ENCODE measurements around the gene ORM2.
"Not testable (repeated sequence)": the region's sequence is repeated elsewhere in the genome, so short reads cannot be mapped to it uniquely, and the experiment has no call there.

Gene ORM2

DNA sequence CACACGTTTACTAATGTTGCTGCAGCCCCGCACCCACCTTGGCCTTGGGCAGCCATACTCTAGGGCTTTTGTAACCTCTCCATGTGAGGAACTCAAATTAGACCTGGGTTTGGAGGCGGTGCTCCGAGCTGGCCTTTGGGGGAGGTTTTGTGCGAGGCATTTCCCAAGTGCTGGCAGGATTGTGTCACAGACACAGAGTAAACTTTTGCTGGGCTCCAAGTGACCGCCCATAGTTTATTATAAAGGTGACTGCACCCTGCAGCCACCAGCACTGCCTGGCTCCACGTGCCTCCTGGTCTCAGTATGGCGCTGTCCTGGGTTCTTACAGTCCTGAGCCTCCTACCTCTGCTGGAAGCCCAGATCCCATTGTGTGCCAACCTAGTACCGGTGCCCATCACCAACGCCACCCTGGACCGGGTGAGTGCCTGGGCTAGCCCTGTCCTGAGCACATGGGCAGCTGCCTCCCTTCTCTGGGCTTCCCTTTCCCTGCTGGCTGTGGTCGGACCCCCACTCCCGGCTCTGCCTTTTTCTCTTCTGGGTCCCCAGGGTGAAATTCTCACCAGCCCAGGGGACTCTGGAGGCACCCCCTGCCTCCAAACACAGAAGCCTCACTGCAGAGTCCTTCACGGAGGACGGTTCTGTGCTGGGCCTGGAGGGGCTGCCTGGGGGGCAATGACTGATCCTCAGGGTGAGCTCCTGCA, 6.7 kb upstream of the ORM2 start, which contains the start of gene ORM1:
Gene ORM1 (plus strand): TSS at position 268 of the 701 bp plus-strand sequence. CDS start 36 bp downstream, at position 304.
- not testable (repeated sequence) for H3K27me3 ChIP-seq (ENCODE audit: control insufficient read depth, insufficient read depth, low read length, poor library complexity, severe bottlenecking); H3K36me3 ChIP-seq (ENCODE audit: control insufficient read depth, insufficient read depth, low read length)
- 61 to 69% methylated on average over 3 to 4 of the region's 15 CpGs for WGBS, 2 experiments

DNA sequence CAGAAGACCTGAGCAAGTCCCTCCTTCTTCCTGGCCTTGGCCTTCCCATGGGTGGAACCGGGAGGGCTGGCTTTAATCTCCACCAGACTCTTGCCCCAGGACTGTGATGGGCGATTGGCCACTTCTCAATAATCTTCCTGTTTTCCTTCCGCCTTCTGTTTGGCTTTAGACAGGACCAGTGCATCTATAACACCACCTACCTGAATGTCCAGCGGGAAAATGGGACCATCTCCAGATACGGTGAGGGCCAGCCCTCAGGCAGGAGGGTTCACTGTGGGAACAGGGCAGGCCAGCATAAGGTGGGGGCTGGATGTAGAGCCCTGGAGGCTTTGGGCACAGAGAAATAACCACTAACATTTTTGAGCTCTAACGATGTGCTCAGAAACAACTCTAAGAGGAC, 5.8 kb upstream of the ORM2 start:
- not testable (repeated sequence) for H3K9me3 ChIP-seq (ENCODE audit: control insufficient read depth, low read length); H3K4me3 ChIP-seq (ENCODE audit: insufficient read depth, low read depth, low read length); H3K27ac ChIP-seq (ENCODE audit: insufficient read depth, low read depth, low read length, poor library complexity, severe bottlenecking); H3K4me1 ChIP-seq (ENCODE audit: control insufficient read depth, insufficient read depth, low read length); H3K27me3 ChIP-seq (ENCODE audit: control insufficient read depth, insufficient read depth, low read length, poor library complexity, severe bottlenecking); H3K36me3 ChIP-seq (ENCODE audit: control insufficient read depth, insufficient read depth, low read length)
- WGBS, 2 experiments: 91 to 93% methylated on average over 6 of the region's 6 CpGs

More for the DNA sequence above, 6.7 kb upstream of the ORM2 start, which contains the start of gene ORM1:
- not testable (repeated sequence) for H3K27ac ChIP-seq (ENCODE audit: insufficient read depth, low read depth, low read length, poor library complexity, severe bottlenecking); H3K9me3 ChIP-seq (ENCODE audit: control insufficient read depth, low read length); H3K4me1 ChIP-seq (ENCODE audit: control insufficient read depth, insufficient read depth, low read length); H3K4me3 ChIP-seq (ENCODE audit: insufficient read depth, low read depth, low read length)

DNA sequence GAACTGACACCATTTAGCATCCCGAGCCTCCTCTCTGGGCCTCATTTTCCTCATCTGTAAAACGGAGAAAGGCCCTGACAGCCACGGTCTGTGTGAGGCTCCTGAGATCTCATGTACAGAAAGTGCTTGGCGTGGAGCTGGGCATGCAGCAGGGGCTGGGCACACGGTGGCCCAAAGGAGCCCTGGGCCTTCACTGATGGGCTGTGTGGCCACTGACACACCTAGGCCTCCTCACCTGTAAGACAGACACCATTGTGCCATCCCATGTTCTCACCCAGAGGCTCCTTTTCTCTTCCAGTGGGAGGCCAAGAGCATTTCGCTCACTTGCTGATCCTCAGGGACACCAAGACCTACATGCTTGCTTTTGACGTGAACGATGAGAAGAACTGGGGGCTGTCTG, 5.2 kb upstream of the ORM2 start:
- no peaks in the 10 kb centered on the region for H3K27me3 ChIP-seq (ENCODE audit: control insufficient read depth, insufficient read depth, low read length, poor library complexity, severe bottlenecking)
- H3K27ac ChIP-seq (ENCODE audit: insufficient read depth, low read depth, low read length, poor library complexity, severe bottlenecking): no peak overlapping the region
- H3K36me3 ChIP-seq (ENCODE audit: control insufficient read depth, insufficient read depth, low read length): no peaks in the 10 kb centered on the region
- no peak overlapping the region for H3K4me3 ChIP-seq (ENCODE audit: insufficient read depth, low read depth, low read length)
- WGBS, 2 experiments: 90 to 92% methylated on average over 8 of the region's 8 CpGs
- no peaks in the 10 kb centered on the region for H3K9me3 ChIP-seq (ENCODE audit: control insufficient read depth, low read length)
- H3K4me1 ChIP-seq (ENCODE audit: control insufficient read depth, insufficient read depth, low read length): no peaks in the 10 kb centered on the region

DNA sequence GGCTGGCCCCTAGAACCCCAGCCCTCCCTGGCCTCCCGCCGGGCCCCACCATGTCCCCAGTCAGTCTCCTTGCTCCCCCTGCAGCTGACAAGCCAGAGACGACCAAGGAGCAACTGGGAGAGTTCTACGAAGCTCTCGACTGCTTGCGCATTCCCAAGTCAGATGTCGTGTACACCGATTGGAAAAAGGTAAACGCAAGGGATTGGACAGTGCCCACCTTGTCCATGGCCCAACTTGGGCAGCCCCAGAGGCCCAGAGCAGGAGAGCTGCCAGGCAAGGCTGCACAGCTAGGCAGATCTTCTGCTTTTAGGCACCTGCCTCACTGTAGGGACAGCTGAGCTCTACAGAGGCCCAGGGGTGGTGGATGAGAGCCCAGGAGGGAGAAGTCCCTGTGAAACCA, 4.7 kb upstream of the ORM2 start:
- WGBS, 2 experiments: 86 to 88% methylated on average over 7 of the region's 9 CpGs
- not testable (repeated sequence) for H3K4me3 ChIP-seq (ENCODE audit: insufficient read depth, low read depth, low read length); H3K9me3 ChIP-seq (ENCODE audit: control insufficient read depth, low read length); H3K27ac ChIP-seq (ENCODE audit: insufficient read depth, low read depth, low read length, poor library complexity, severe bottlenecking); H3K27me3 ChIP-seq (ENCODE audit: control insufficient read depth, insufficient read depth, low read length, poor library complexity, severe bottlenecking); H3K36me3 ChIP-seq (ENCODE audit: control insufficient read depth, insufficient read depth, low read length); H3K4me1 ChIP-seq (ENCODE audit: control insufficient read depth, insufficient read depth, low read length)

DNA sequence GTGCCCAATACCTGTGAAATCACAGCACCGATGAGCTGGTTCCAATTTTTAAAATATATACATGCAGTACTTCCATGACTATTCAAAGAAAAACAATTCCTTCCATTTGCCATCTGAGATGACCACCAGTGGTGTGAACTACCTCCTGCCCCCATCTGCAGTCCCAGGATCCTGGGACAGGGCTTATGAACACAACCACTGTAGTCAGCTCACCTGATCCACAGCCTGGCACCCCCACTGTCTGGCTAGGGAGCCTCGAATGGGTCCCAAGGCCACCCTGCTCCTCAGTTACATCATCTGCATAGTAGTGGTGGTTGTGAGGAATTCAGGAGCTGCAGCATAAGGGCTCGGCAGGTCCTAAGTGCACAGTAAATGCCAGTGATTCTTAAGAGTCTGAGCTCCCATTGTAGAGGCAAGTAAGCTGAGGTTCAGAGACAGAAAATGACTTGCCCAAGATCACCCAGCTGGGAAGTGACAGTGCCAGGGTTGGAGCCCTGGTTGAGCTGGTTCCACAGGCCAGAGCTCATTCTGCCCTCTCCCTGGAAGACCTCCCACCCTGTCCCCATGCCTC, 3.9 kb upstream of the ORM2 start:
- 90 to 95% methylated on average over 2 to 3 of the region's 3 CpGs for WGBS, 2 experiments
- not testable (repeated sequence) for H3K9me3 ChIP-seq (ENCODE audit: control insufficient read depth, low read length); H3K36me3 ChIP-seq (ENCODE audit: control insufficient read depth, insufficient read depth, low read length); H3K27ac ChIP-seq (ENCODE audit: insufficient read depth, low read depth, low read length, poor library complexity, severe bottlenecking); H3K4me3 ChIP-seq (ENCODE audit: insufficient read depth, low read depth, low read length); H3K27me3 ChIP-seq (ENCODE audit: control insufficient read depth, insufficient read depth, low read length, poor library complexity, severe bottlenecking); H3K4me1 ChIP-seq (ENCODE audit: control insufficient read depth, insufficient read depth, low read length)

DNA sequence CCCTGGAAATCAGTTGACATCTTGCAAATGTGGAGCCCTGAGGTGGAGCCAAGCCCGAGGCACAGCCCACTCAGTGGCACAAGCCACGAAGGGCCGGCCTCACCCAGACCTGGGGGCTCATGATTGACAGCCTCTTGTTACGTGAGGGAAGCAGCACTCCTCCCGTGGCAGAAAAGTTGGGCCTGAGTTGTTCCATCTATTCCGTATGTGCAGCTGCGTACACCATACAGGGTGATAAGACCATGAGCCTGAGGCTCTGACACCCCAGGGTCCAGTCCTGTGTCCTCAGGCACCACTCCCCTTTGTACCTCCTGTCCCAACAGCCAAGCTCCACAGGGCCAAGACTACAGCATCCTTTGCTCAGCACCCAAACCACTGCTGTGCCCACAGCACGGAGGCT, 1.9 kb upstream of the ORM2 start:
- no peaks in the 10 kb centered on the region for H3K9me3 ChIP-seq (ENCODE audit: control insufficient read depth, low read length)
- no peaks in the 10 kb centered on the region for H3K27me3 ChIP-seq (ENCODE audit: control insufficient read depth, insufficient read depth, low read length, poor library complexity, severe bottlenecking)
- H3K4me1 ChIP-seq (ENCODE audit: control insufficient read depth, insufficient read depth, low read length): no peaks in the 10 kb centered on the region
- 95% methylated on average over 8 of the region's 8 CpGs for WGBS, 2 experiments
- H3K4me3 ChIP-seq (ENCODE audit: insufficient read depth, low read depth, low read length): no peak overlapping the region
- no peaks in the 10 kb centered on the region for H3K36me3 ChIP-seq (ENCODE audit: control insufficient read depth, insufficient read depth, low read length)
- H3K27ac ChIP-seq (ENCODE audit: insufficient read depth, low read depth, low read length, poor library complexity, severe bottlenecking): no peak overlapping the region

DNA sequence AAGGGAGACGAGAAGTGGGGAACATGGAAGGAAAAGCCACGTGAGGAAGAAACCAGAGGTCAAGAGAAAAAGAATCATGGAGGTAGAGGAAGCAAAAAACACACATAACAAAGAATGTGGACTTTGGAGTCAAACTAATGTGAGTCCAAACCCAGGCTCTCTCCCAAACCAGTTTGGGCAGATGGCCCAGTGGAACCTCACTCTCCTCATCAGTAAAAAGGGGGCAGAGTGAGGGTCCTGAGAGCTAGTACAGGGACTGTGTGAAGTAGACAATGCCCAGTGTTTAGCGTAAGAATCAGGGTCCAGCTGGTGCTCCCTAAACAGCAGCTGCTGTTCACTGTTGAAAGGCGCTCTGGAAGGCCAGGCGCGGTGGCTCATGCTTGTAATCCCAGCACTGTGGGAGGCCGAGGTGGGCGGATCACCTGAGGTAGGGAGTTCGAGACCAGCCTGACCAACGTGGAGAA, 1.3 kb upstream of the ORM2 start:
- H3K27ac ChIP-seq (ENCODE audit: insufficient read depth, low read depth, low read length, poor library complexity, severe bottlenecking): not testable (repeated sequence)

DNA sequence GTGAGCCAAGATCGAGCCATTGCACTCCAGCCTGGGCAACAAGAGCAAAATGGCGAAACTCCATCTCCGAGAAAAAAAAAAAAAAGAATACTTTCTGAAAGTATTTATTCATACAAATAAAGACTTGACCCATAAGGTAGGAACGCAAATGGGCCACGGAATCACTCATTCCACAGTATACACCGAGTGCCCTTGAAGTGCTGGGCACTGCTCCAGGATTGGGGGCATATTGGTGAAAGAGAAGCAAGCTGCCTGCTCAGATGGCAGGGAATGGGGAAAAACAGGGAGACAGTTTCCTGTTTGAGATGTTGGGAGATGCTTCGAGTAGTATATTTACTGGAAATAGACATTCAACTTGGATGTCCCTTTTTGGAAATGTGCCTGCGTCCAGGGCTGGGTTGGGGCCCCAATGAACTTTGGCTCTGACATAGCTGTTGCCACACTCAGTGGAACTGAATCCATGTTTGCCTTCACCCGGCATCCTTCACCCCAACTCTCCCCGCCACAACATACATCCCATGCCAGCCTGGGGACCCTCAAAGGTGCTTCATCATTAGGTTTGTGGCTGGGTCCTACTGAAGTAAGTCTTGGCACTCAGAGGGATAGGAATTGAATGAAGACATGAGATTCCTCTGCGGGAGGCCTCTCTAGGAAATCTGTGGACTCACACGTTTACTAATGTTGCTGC, 588 bp upstream of the ORM2 start:
- not testable (repeated sequence) for H3K36me3 ChIP-seq (ENCODE audit: control insufficient read depth, insufficient read depth, low read length); H3K9me3 ChIP-seq (ENCODE audit: control insufficient read depth, low read length); H3K4me1 ChIP-seq (ENCODE audit: control insufficient read depth, insufficient read depth, low read length); H3K27ac ChIP-seq (ENCODE audit: insufficient read depth, low read depth, low read length, poor library complexity, severe bottlenecking); H3K4me3 ChIP-seq (ENCODE audit: insufficient read depth, low read depth, low read length); H3K27me3 ChIP-seq (ENCODE audit: control insufficient read depth, insufficient read depth, low read length, poor library complexity, severe bottlenecking)
- WGBS, 2 experiments: 94% methylated on average over 5 to 10 of the region's 12 CpGs

More for the DNA sequence above, 1.3 kb upstream of the ORM2 start:
- not testable (repeated sequence) for H3K9me3 ChIP-seq (ENCODE audit: control insufficient read depth, low read length); H3K4me3 ChIP-seq (ENCODE audit: insufficient read depth, low read depth, low read length); H3K4me1 ChIP-seq (ENCODE audit: control insufficient read depth, insufficient read depth, low read length); H3K27me3 ChIP-seq (ENCODE audit: control insufficient read depth, insufficient read depth, low read length, poor library complexity, severe bottlenecking); H3K36me3 ChIP-seq (ENCODE audit: control insufficient read depth, insufficient read depth, low read length)
- WGBS, 2 experiments: 89% methylated on average over 10 of the region's 10 CpGs

DNA sequence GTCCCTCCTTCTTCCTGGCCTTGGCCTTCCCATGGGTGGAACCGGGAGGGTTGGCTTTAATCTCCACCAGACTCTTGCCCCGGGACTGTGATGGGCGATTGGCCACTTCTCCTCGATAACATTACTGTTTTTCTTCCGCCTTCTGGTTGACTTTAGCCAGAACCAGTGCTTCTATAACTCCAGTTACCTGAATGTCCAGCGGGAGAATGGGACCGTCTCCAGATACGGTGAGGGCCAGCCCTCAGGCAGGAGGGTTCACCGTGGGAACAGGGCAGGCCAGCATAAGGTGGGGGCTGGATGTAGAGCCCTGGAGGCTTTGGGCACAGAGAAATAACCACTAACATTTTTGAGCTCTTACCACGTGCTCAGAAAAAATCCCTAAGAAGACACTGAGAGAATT, 967 bp downstream of the ORM2 start:
- no peaks in the 10 kb centered on the region for H3K27me3 ChIP-seq (ENCODE audit: control insufficient read depth, insufficient read depth, low read length, poor library complexity, severe bottlenecking)
- no peaks in the 10 kb centered on the region for H3K36me3 ChIP-seq (ENCODE audit: control insufficient read depth, insufficient read depth, low read length)
- no peak overlapping the region for H3K4me3 ChIP-seq (ENCODE audit: insufficient read depth, low read depth, low read length)
- H3K27ac ChIP-seq (ENCODE audit: insufficient read depth, low read depth, low read length, poor library complexity, severe bottlenecking): no peak overlapping the region
- H3K4me1 ChIP-seq (ENCODE audit: control insufficient read depth, insufficient read depth, low read length): no peaks in the 10 kb centered on the region
- H3K9me3 ChIP-seq (ENCODE audit: control insufficient read depth, low read length): no peaks in the 10 kb centered on the region
- 90 to 92% methylated on average over 9 to 10 of the region's 10 CpGs for WGBS, 2 experiments

All from ectodermal cell (in vitro differentiated cells).